ENCODE measurements around the gene SLX4IP.

SLX4IP gene

GRCh38 chr20:10472871-10473270, 37.8 kb downstream of the SLX4IP start:
- TF ChIP-seq CTCF (IDR thresholded peaks at IDR 0.05; ENCODE audit: control insufficient read depth, extremely low read depth, insufficient read depth) = no peak
- DNase-seq (ENCODE audit: low read depth) = no peak
- H3K4me3 ChIP-seq (ENCODE audit: low read depth, low read length) = no peak overlapping the region

GRCh38 chr20:10474606-10475184, 39.6 kb downstream of the SLX4IP start:
- H3K4me3 ChIP-seq (ENCODE audit: low read depth, low read length) = no peak overlapping the region
- no peak for DNase-seq (ENCODE audit: low read depth)
- no peak for TF ChIP-seq CTCF (IDR thresholded peaks at IDR 0.05; ENCODE audit: control insufficient read depth, extremely low read depth, insufficient read depth)

- H3K4me3 ChIP-seq (ENCODE audit: low read depth, low read length) = no peak overlapping the region
- no peak for TF ChIP-seq CTCF (IDR thresholded peaks at IDR 0.05; ENCODE audit: control insufficient read depth, extremely low read depth, insufficient read depth)
- DNase-seq (ENCODE audit: low read depth) = no peak
Observed at GRCh38 chr20:10475225-10475624, 40.1 kb downstream of the SLX4IP start.

- TF ChIP-seq CTCF (IDR thresholded peaks at IDR 0.05; ENCODE audit: control insufficient read depth, extremely low read depth, insufficient read depth) = no peak
- DNase-seq (ENCODE audit: low read depth) = no peak
- H3K4me3 ChIP-seq (ENCODE audit: low read depth, low read length) = no peak overlapping the region
Observed at GRCh38 chr20:10476319-10476724, 41.2 kb downstream of the SLX4IP start.

GRCh38 chr20:10478205-10478604, 43.1 kb downstream of the SLX4IP start:
- DNase-seq (ENCODE audit: low read depth) = no peak
- H3K4me3 ChIP-seq (ENCODE audit: low read depth, low read length) = no peak overlapping the region
- no peak for TF ChIP-seq CTCF (IDR thresholded peaks at IDR 0.05; ENCODE audit: control insufficient read depth, extremely low read depth, insufficient read depth)

GRCh38 chr20:10478930-10479329, 43.8 kb downstream of the SLX4IP start:
- no peak for TF ChIP-seq CTCF (IDR thresholded peaks at IDR 0.05; ENCODE audit: control insufficient read depth, extremely low read depth, insufficient read depth)
- H3K4me3 ChIP-seq (ENCODE audit: low read depth, low read length) = no peak overlapping the region
- no peak for DNase-seq (ENCODE audit: low read depth)

GRCh38 chr20:10481676-10482075, 46.6 kb downstream of the SLX4IP start:
- no peak overlapping the region for H3K4me3 ChIP-seq (ENCODE audit: low read depth, low read length)
- TF ChIP-seq CTCF (IDR thresholded peaks at IDR 0.05; ENCODE audit: control insufficient read depth, extremely low read depth, insufficient read depth) = no peak
- DNase-seq (ENCODE audit: low read depth) = no peak

All from LNCaP clone FGC (cell line).